ENCODE measurements around the gene RUFY3.

DNA sequence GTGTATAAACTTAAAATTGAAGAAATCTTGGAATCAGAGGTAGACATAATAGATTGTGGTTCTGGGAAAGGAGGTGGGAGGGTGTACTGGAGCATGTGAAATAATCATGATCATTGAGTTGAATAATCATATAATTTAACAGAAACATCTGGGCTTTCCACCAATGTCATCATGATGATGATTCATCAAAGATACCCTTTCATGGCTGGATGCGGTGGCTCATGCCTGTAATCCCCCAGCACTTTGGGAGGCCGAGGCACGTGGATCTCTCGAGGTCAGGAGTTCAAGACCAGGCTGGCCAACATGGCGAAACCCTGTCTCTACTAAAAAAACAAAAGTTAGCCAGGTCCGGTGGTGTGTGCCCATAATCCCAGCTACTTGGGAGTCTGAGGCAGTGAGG lies 6.7 kb upstream of the RUFY3 start:
- TF ChIP-seq EZH2phosphoT487 (IDR thresholded peaks at IDR 0.05) (no peak), CTCF (IDR thresholded peaks at IDR 0.05) (no peak), EZH2 (IDR thresholded peaks at IDR 0.05) (no peak)
